Measurements from ENCODE around the gene MAP3K20.

MAP3K20 gene

GRCh38 chr2:173218326-173219056, 142.8 kb downstream of the MAP3K20 start:
- peaks cover 0 to 7% (median 6%) of the 10 kb centered on the region in 5 donors for H3K36me3 ChIP-seq (ENCODE audit: control insufficient read depth in 5 of 5, insufficient read depth in 5 of 5, low read length in 5 of 5)
- H3K4me3 ChIP-seq (ENCODE audit: low read depth in 1 of 5, low read length in 5 of 5) = no peak overlapping the region
- no peak overlapping the region for H3K9ac ChIP-seq (ENCODE audit: low read length in 5 of 5)
- no peaks in the 10 kb centered on the region for H3K27me3 ChIP-seq (ENCODE audit: control insufficient read depth in 5 of 5, insufficient read depth in 4 of 5, low read length in 5 of 5)
- H3K9me3 ChIP-seq (ENCODE audit: control insufficient read depth in 5 of 5, low read length in 5 of 5) = no peaks in the 10 kb centered on the region
- H3K4me1 ChIP-seq (ENCODE audit: control insufficient read depth in 5 of 5, insufficient read depth in 5 of 5, low read length in 5 of 5) = peaks cover 0 to 10% (median 8%) of the 10 kb centered on the region in 5 donors
- H3K27ac ChIP-seq (ENCODE audit: low read depth, low read length) = no peak overlapping the region

DNA sequence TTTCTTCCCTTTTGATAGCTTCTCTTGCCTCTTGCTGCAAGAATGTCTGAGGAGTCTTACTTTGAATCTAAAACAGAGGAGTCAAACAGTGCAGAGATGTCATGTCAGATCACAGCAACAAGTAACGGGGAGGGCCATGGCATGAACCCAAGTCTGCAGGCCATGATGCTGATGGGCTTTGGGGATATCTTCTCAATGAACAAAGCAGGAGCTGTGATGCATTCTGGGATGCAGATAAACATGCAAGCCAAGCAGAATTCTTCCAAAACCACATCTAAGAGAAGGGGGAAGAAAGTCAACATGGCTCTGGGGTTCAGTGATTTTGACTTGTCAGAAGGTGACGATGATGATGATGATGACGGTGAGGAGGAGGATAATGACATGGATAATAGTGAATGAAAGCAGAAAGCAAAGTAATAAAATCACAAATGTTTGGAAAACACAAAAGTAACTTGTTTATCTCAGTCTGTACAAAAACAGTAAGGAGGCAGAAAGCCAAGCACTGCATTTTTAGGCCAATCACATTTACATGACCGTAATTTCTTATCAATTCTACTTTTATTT, 145.6 kb downstream of the MAP3K20 start:
- peaks cover 0 to 10% (median 8%) of the 10 kb centered on the region in 5 donors for H3K4me1 ChIP-seq (ENCODE audit: control insufficient read depth in 5 of 5, insufficient read depth in 5 of 5, low read length in 5 of 5)
- no peaks in the 10 kb centered on the region for H3K9me3 ChIP-seq (ENCODE audit: control insufficient read depth in 5 of 5, low read length in 5 of 5)
- no peaks in the 10 kb centered on the region for H3K27me3 ChIP-seq (ENCODE audit: control insufficient read depth in 5 of 5, insufficient read depth in 4 of 5, low read length in 5 of 5)
- no peak overlapping the region for H3K4me3 ChIP-seq (ENCODE audit: low read depth in 1 of 5, low read length in 5 of 5)
- no peak overlapping the region for H3K9ac ChIP-seq (ENCODE audit: low read length in 5 of 5)
- H3K36me3 ChIP-seq (ENCODE audit: control insufficient read depth in 5 of 5, insufficient read depth in 5 of 5, low read length in 5 of 5) = peaks cover 2 to 7% (median 6%) of the 10 kb centered on the region in 5 donors
- no peak overlapping the region for H3K27ac ChIP-seq (ENCODE audit: low read depth, low read length)

DNA sequence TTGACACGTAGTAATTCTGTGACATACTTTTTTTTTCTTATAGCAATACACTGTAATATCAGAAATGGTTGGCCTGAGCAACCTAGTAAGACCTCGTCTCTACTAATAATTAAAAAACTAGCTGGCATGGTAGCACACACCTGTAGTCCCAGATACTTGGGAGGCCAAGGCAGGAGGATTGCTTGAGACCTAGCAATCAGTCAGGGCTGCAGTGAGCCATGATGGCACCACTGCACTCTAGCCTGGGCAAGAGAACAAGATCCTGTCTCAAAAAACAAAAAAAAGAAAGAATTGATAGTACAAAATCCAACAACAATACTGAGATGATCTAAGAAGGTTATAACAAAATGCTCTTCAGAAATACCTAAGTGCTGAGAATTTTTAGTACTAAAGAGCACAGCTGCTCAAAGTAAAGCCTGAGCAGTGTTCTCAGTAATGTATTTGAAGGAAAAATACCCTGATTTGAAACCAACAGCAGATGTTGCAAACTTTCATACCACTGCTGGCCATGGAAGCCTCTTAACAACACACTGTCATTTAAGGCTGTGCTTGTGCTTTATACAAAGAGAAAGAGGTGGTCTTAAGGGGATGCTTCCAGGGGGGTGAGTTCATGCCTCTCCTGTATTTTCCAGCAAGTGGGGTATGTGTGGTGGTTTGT, 146.4 kb downstream of the MAP3K20 start:
- H3K9ac ChIP-seq (ENCODE audit: low read length in 5 of 5) = no peak overlapping the region
- H3K4me3 ChIP-seq (ENCODE audit: low read depth in 1 of 5, low read length in 5 of 5) = no peak overlapping the region
- no peaks in the 10 kb centered on the region for H3K9me3 ChIP-seq (ENCODE audit: control insufficient read depth in 5 of 5, low read length in 5 of 5)
- no peaks in the 10 kb centered on the region for H3K27me3 ChIP-seq (ENCODE audit: control insufficient read depth in 5 of 5, insufficient read depth in 4 of 5, low read length in 5 of 5)
- H3K27ac ChIP-seq (ENCODE audit: low read depth, low read length) = no peak overlapping the region
- H3K4me1 ChIP-seq (ENCODE audit: control insufficient read depth in 5 of 5, insufficient read depth in 5 of 5, low read length in 5 of 5) = peaks cover 0 to 10% (median 8%) of the 10 kb centered on the region in 5 donors
- peaks cover 2 to 7% (median 6%) of the 10 kb centered on the region in 5 donors for H3K36me3 ChIP-seq (ENCODE audit: control insufficient read depth in 5 of 5, insufficient read depth in 5 of 5, low read length in 5 of 5)

GRCh38 chr2:173223871-173224270, 148.2 kb downstream of the MAP3K20 start:
- no peaks in the 10 kb centered on the region for H3K9me3 ChIP-seq (ENCODE audit: control insufficient read depth in 5 of 5, low read length in 5 of 5)
- H3K9ac ChIP-seq (ENCODE audit: low read length in 5 of 5) = no peak overlapping the region
- no peak overlapping the region for H3K27ac ChIP-seq (ENCODE audit: low read depth, low read length)

GRCh38 chr2:173226899-173227698, 151.5 kb downstream of the MAP3K20 start:
- H3K36me3 ChIP-seq (ENCODE audit: control insufficient read depth in 5 of 5, insufficient read depth in 5 of 5, low read length in 5 of 5) = peaks cover 2 to 11% (median 5%) of the 10 kb centered on the region in 5 donors
- no peaks in the 10 kb centered on the region for H3K9me3 ChIP-seq (ENCODE audit: control insufficient read depth in 5 of 5, low read length in 5 of 5)
- H3K9ac ChIP-seq (ENCODE audit: low read length in 5 of 5) = no peak overlapping the region
- H3K27ac ChIP-seq (ENCODE audit: low read depth, low read length) = no peak overlapping the region
- no peaks in the 10 kb centered on the region for H3K27me3 ChIP-seq (ENCODE audit: control insufficient read depth in 5 of 5, insufficient read depth in 4 of 5, low read length in 5 of 5)
- H3K4me3 ChIP-seq (ENCODE audit: low read depth in 1 of 5, low read length in 5 of 5) = no peak overlapping the region
- H3K4me1 ChIP-seq (ENCODE audit: control insufficient read depth in 5 of 5, insufficient read depth in 5 of 5, low read length in 5 of 5) = peaks cover 0 to 9% (median 8%) of the 10 kb centered on the region in 5 donors

More at GRCh38 chr2:173223871-173224270, 148.2 kb downstream of the MAP3K20 start:
- H3K4me3 ChIP-seq (ENCODE audit: low read depth in 1 of 5, low read length in 5 of 5) = no peak overlapping the region
- peaks cover 2 to 10% (median 6%) of the 10 kb centered on the region in 5 donors for H3K36me3 ChIP-seq (ENCODE audit: control insufficient read depth in 5 of 5, insufficient read depth in 5 of 5, low read length in 5 of 5)
- peaks cover 0 to 4% (median under 1%) of the 10 kb centered on the region in 5 donors for H3K4me1 ChIP-seq (ENCODE audit: control insufficient read depth in 5 of 5, insufficient read depth in 5 of 5, low read length in 5 of 5)
- no peaks in the 10 kb centered on the region for H3K27me3 ChIP-seq (ENCODE audit: control insufficient read depth in 5 of 5, insufficient read depth in 4 of 5, low read length in 5 of 5)

DNA sequence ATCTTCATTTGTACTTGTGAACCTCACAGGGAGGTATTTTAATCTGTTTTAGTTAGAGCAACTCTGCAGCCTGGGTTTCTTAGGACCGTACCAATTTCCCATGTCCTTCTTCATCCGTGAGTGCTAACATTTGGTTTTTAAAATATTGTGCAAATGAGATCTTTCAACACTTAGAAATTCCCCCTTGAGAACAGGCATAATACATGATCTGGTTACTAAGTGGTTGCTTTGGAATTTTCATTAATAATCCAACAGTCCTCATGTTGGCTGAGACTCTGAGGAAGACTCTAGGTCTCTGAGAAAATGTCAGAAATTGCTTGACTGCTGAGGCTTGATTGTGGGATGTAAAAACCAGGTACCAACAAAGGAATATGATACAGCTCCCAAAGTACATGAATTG, 153.4 kb downstream of the MAP3K20 start:
- Histone ChIP-seq H3K27ac (ENCODE audit: low read depth, low read length) (no peak overlapping the region), H3K27me3 (ENCODE audit: control insufficient read depth in 5 of 5, insufficient read depth in 4 of 5, low read length in 5 of 5) (no peaks in the 10 kb centered on the region), H3K9me3 (ENCODE audit: control insufficient read depth in 5 of 5, low read length in 5 of 5) (no peaks in the 10 kb centered on the region), H3K4me3 (ENCODE audit: low read depth in 1 of 5, low read length in 5 of 5) (no peak overlapping the region), H3K4me1 (ENCODE audit: control insufficient read depth in 5 of 5, insufficient read depth in 5 of 5, low read length in 5 of 5) (peaks cover 0 to 9% (median 8%) of the 10 kb centered on the region in 5 donors), H3K36me3 (ENCODE audit: control insufficient read depth in 5 of 5, insufficient read depth in 5 of 5, low read length in 5 of 5) (peaks cover 15 to 30% (median 19%) of the 10 kb centered on the region in 5 donors), H3K9ac (ENCODE audit: low read length in 5 of 5) (no peak overlapping the region)

GRCh38 chr2:173230181-173230580, 154.5 kb downstream of the MAP3K20 start:
- no peak overlapping the region for H3K27ac ChIP-seq (ENCODE audit: low read depth, low read length)
- no peak overlapping the region for H3K9ac ChIP-seq (ENCODE audit: low read length in 5 of 5)
- peaks cover 18 to 39% (median 28%) of the 10 kb centered on the region in 5 donors for H3K36me3 ChIP-seq (ENCODE audit: control insufficient read depth in 5 of 5, insufficient read depth in 5 of 5, low read length in 5 of 5)
- no peaks in the 10 kb centered on the region for H3K27me3 ChIP-seq (ENCODE audit: control insufficient read depth in 5 of 5, insufficient read depth in 4 of 5, low read length in 5 of 5)
- H3K4me1 ChIP-seq (ENCODE audit: control insufficient read depth in 5 of 5, insufficient read depth in 5 of 5, low read length in 5 of 5) = peaks cover 0 to 9% (median 8%) of the 10 kb centered on the region in 5 donors
- no peak overlapping the region for H3K4me3 ChIP-seq (ENCODE audit: low read depth in 1 of 5, low read length in 5 of 5)
- H3K9me3 ChIP-seq (ENCODE audit: control insufficient read depth in 5 of 5, low read length in 5 of 5) = no peaks in the 10 kb centered on the region

DNA sequence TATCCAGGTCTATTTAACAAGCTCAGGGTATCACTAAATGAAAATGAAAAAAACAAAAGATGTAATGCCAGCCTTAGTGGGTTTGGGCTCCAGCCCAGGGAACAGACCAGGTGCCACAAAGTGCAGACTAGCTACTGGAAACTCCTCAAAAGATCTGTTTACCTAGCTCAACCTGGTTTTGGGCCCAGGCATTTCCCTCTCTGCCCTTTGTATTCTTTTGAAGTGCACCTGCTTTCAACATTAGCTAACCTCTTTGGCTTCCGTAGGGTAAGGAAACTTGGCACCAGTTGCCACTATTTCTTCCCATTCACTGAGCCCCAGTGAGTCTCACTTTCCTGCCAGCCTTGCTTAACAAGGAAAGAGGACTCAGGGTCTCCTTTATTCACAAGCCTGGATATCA, 155.4 kb downstream of the MAP3K20 start:
- no peaks in the 10 kb centered on the region for H3K27me3 ChIP-seq (ENCODE audit: control insufficient read depth in 5 of 5, insufficient read depth in 4 of 5, low read length in 5 of 5)
- H3K27ac ChIP-seq (ENCODE audit: low read depth, low read length) = no peak overlapping the region
- H3K9ac ChIP-seq (ENCODE audit: low read length in 5 of 5) = no peak overlapping the region
- peaks cover 0 to 9% (median 8%) of the 10 kb centered on the region in 5 donors for H3K4me1 ChIP-seq (ENCODE audit: control insufficient read depth in 5 of 5, insufficient read depth in 5 of 5, low read length in 5 of 5)
- no peak overlapping the region for H3K4me3 ChIP-seq (ENCODE audit: low read depth in 1 of 5, low read length in 5 of 5)
- H3K9me3 ChIP-seq (ENCODE audit: control insufficient read depth in 5 of 5, low read length in 5 of 5) = no peaks in the 10 kb centered on the region
- H3K36me3 ChIP-seq (ENCODE audit: control insufficient read depth in 5 of 5, insufficient read depth in 5 of 5, low read length in 5 of 5) = peaks cover 20 to 45% (median 33%) of the 10 kb centered on the region in 5 donors

DNA sequence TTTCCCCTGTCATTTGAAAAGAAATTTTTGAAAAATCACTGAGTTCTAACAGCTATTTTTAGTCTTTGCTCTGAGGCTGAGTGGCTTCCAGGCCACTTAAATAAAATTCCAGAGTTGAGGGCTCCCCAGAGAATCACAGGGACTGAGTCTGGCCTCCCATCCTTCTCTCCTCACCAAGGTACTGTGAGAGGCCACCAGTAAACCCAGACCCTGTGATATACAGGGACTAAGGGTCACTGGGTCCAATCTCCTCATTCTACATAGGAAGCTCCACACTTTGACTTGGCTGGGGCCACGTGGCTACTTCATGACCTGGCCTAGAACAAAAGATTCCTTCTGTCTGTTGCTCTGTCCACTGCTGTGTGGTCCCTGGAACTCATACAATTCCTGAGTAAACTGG, 155.8 kb downstream of the MAP3K20 start:
- Histone ChIP-seq H3K27ac (ENCODE audit: low read depth, low read length) (no peak overlapping the region), H3K9ac (ENCODE audit: low read length in 5 of 5) (no peak overlapping the region), H3K4me3 (ENCODE audit: low read depth in 1 of 5, low read length in 5 of 5) (no peak overlapping the region), H3K27me3 (ENCODE audit: control insufficient read depth in 5 of 5, insufficient read depth in 4 of 5, low read length in 5 of 5) (no peaks in the 10 kb centered on the region), H3K4me1 (ENCODE audit: control insufficient read depth in 5 of 5, insufficient read depth in 5 of 5, low read length in 5 of 5) (peaks cover 0 to 9% (median 8%) of the 10 kb centered on the region in 5 donors), H3K9me3 (ENCODE audit: control insufficient read depth in 5 of 5, low read length in 5 of 5) (no peaks in the 10 kb centered on the region), H3K36me3 (ENCODE audit: control insufficient read depth in 5 of 5, insufficient read depth in 5 of 5, low read length in 5 of 5) (peaks cover 22 to 47% (median 33%) of the 10 kb centered on the region in 5 donors)
